GM20000 (cell line): Measurements from ENCODE around the gene ACOT8.

Source experiments
- DNase-seq: peaks from one replicate; pipeline ENCODE4 v3.0.0; 2012; ENCODE audit warnings: low spot score
- CTCF ChIP-seq: IDR thresholded peaks from 2 replicates; pipeline ENCODE4 v1.5.1; 2012; ENCODE audit warnings: mild to moderate bottlenecking, control low read depth; ENCODE audit errors: extremely low read depth, missing control alignments

ACOT8 gene

DNA sequence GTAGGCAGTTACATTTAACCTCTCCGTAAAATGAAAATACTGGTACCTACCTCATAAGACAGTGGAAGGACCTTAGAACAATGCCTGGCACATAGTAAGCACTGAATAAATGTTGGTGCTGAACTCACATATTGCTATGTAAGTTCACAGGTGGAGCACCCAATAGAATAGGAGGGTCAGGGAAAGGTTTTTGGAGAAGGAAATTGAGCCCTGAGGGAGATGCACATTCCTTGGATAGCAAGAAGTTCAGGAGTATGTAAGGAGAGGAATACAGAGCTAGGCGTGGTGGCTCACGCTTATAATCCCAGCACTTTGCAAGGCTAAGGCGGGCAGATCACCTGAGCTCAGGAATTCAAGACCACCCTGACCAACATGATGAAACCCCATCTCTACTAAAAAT is 37.7 kb downstream of the ACOT8 start:
- no peak for TF ChIP-seq CTCF
- DNase-seq, result no peak

DNA sequence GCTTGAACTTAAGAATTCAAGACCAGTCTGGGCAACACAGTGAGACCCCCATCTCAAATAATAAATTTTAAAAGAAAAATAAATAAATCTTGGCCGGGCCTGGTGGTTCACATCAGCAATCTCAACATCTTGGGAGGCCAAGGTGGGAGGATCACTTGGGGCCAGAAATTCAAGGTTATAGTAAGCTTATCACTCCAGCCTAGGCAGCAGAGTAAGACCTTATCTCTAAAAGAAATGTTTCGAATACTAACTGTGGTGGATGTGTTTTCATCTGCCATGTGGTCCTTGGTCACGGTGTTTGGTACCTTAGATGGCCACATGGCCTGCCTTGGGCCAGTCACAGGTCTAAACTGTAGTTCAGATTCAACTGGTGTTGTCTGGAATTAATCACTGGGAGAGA is 39.0 kb downstream of the ACOT8 start:
- no peak for DNase-seq
- no peak for TF ChIP-seq CTCF

GRCh38 chr20:45817376-45818194 is 39.6 kb downstream of the ACOT8 start:
- no peak for DNase-seq
- no peak for TF ChIP-seq CTCF

DNA sequence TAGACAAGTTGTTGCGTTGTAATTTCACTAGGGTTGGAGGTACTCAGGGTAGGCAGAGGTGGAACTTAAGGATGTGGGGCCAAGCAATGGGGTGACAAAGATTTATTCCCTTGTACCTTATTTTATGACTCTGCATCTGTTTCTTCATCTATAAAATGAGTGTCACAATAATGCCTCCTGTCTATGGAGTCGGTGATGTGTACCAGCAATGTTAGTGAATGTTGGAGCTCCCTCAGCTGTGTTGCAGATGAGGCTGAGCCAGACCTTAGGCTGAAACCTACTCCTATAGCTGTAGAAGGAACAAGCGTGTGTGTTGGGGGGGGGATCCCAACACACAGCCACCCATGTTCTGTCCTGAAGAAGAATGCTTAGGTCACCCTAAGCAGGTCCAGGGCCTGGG is 40.2 kb downstream of the ACOT8 start:
- no peak for DNase-seq
- no peak for TF ChIP-seq CTCF

GRCh38 chr20:45814314-45814713 is 42.9 kb downstream of the ACOT8 start:
- no peak for DNase-seq
- no peak for TF ChIP-seq CTCF

GRCh38 chr20:45813489-45813888 is 43.7 kb downstream of the ACOT8 start:
- TF ChIP-seq CTCF, result no peak
- no peak for DNase-seq

DNA sequence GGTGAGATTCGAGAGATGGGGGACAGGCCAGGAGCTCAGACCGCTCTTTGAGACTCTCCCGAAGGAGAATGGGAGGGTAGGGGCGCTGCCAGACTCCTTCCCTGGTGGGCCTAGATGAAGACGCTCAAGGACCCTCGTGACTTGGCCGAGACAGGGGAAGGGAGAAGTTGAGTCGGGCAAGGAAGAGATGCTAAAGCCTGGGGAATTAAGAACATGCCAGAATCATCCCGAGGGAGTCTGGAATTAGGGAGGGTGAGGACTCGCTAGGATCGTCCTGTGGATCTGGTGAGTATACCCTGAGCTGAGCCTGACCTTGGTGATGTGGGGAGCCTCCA is 44.2 kb downstream of the ACOT8 start:
- no peak for DNase-seq
- TF ChIP-seq CTCF, result no peak
